ENCODE data around the gene POU2AF3. TPM values are rescaled to one million over a fixed set of nuclear protein-coding genes. Genes with fewer than 3 reads are reported as not detected.

The POU2AF3 gene
- polyA plus RNA-seq, 2 of the 4 experiments (the other 2 are of a cell fraction), result 0.63 to 2.9 TPM

GRCh38 chr11:111327908-111328624, 29.7 kb downstream of the POU2AF3 start:
- ChIA-PET POLR2A (no interaction called here), CTCF (interaction anchor here (0.9 kb wide), 1 partner anchor 10 kb away, joined by 3 read pairs; no protein-coding TSS in a partner anchor)
- H3K4me2 ChIP-seq, result no peak overlapping the region
- 56% methylated on average over 5 of the region's 8 CpGs for WGBS (ENCODE audit: missing lambda C conversion rate)
- peaks cover 8% of the 10 kb centered on the region; the same call in 2 of the 3 replicates for H3K4me1 ChIP-seq
- H3K4me3 ChIP-seq, result no peak overlapping the region
- FAIRE-seq (no peak), ATAC-seq (no peak), DNase-seq (ENCODE audit: low read depth in 1 of 2, low spot score in 1 of 2) (no peak)
- H3K9me3 ChIP-seq, result no peaks in the 10 kb centered on the region
- no peak overlapping the region for H3K27ac ChIP-seq
- TF ChIP-seq MAX (IDR thresholded peaks at IDR 0.05), result no peak
- TF ChIP-seq HOXA7 (CRISPR knock-in tag; IDR thresholded peaks at IDR 0.05), result no peak
- no peak for TF ChIP-seq HOXB5 (CRISPR knock-in tag; IDR thresholded peaks at IDR 0.05)
- TF ChIP-seq RARB (CRISPR knock-in tag; IDR thresholded peaks at IDR 0.05), result no peak
- TF ChIP-seq RCOR1 (IDR thresholded peaks at IDR 0.05; ENCODE audit: low read depth, low read length), result no peak
- TF ChIP-seq CBX8 (IDR thresholded peaks at IDR 0.05), result no peak
- TF ChIP-seq FOSL2 (IDR thresholded peaks at IDR 0.05), result no peak
- TF ChIP-seq FOSL2 (CRISPR knock-in tag; IDR thresholded peaks at IDR 0.05), result no peak
- no peak for TF ChIP-seq ZNF302 (CRISPR knock-in tag; IDR thresholded peaks at IDR 0.05)
- no peak for TF ChIP-seq HES2 (IDR thresholded peaks at IDR 0.05)
- no peak for TF ChIP-seq EHMT2 (IDR thresholded peaks at IDR 0.05; ENCODE audit: low read depth)
- TF ChIP-seq HMGXB4 (CRISPR knock-in tag; IDR thresholded peaks at IDR 0.05; ENCODE audit: borderline replicate concordance), result no peak
- TF ChIP-seq HDAC2 (IDR thresholded peaks at IDR 0.05), result no peak
- TF ChIP-seq POLR2A (IDR thresholded peaks at IDR 0.05; ENCODE audit: low read length), result no peak

GRCh38 chr11:111329306-111330204, 31.2 kb downstream of the POU2AF3 start:
- Histone ChIP-seq H3K4me2 (no peak overlapping the region), H3K27ac (no peak overlapping the region), H3K9me3 (no peaks in the 10 kb centered on the region), H3K4me1 (peaks cover 10% of the 10 kb centered on the region), H3K4me3 (no peak overlapping the region)
- ATAC-seq (no peak), FAIRE-seq (no peak), DNase-seq (ENCODE audit: low read depth in 1 of 2, low spot score in 1 of 2) (no peak)
- WGBS (ENCODE audit: missing lambda C conversion rate), result 71% methylated on average over 6 of the region's 7 CpGs
- ChIA-PET POLR2A (no interaction called here), CTCF (no interaction called here)
- TF ChIP-seq HDAC2 (IDR thresholded peaks at IDR 0.05), result no peak
- no peak for TF ChIP-seq TP53 (CRISPR knock-in tag; IDR thresholded peaks at IDR 0.05)
- no peak for TF ChIP-seq FOSL2 (IDR thresholded peaks at IDR 0.05)
- TF ChIP-seq FOSL2 (CRISPR knock-in tag; IDR thresholded peaks at IDR 0.05), result no peak
- no peak for TF ChIP-seq JUN (IDR thresholded peaks at IDR 0.05)
- no peak for TF ChIP-seq RCOR1 (IDR thresholded peaks at IDR 0.05; ENCODE audit: low read depth, low read length)
- TF ChIP-seq KDM5A (IDR thresholded peaks at IDR 0.05), result no peak
- no peak for TF ChIP-seq PHF8 (IDR thresholded peaks at IDR 0.05; ENCODE audit: borderline replicate concordance, low read depth)
- no peak for TF ChIP-seq HOXB13 (CRISPR knock-in tag; IDR thresholded peaks at IDR 0.05; ENCODE audit: low read depth)
- TF ChIP-seq USF2 (IDR thresholded peaks at IDR 0.05), result no peak
- no peak for TF ChIP-seq ELK1 (IDR thresholded peaks at IDR 0.05; ENCODE audit: low read depth, low read length)
- TF ChIP-seq FOSB (CRISPR knock-in tag; IDR thresholded peaks at IDR 0.05), result no peak
- TF ChIP-seq CBX2 (IDR thresholded peaks at IDR 0.05; ENCODE audit: borderline replicate concordance, low read depth), result no peak
- no peak for TF ChIP-seq SMC3 (IDR thresholded peaks at IDR 0.05)
- TF ChIP-seq ZNF302 (CRISPR knock-in tag; IDR thresholded peaks at IDR 0.05), result no peak
- no peak for TF ChIP-seq NFE2L2 (conservative IDR thresholded peaks at IDR 0.05; ENCODE audit: low read length)
- no peak for TF ChIP-seq KDM1A (IDR thresholded peaks at IDR 0.05; ENCODE audit: low read depth)
- no peak for TF ChIP-seq SREBF2 (IDR thresholded peaks at IDR 0.05)
